Superior temporal gyrus (tissue), 1 donor: ENCODE results near the gene DNHD1.
A peak's percentile ranks its signal among the peaks of the same experiment; 100 is the strongest.

Source experiments
- DNase-seq: peaks from one replicate; pipeline ENCODE4 v3.0.0-alpha.2; 2016; ENCODE audit errors: extremely low spot score

Gene DNHD1

GRCh38 chr11:6530848-6531247 is 33.8 kb downstream of the DNHD1 start:
- no peak for DNase-seq

- DNase-seq = peak; percentile 91
These were observed 34.2 kb downstream of the DNHD1 start for GRCh38 chr11:6531267-6531752.

DNA sequence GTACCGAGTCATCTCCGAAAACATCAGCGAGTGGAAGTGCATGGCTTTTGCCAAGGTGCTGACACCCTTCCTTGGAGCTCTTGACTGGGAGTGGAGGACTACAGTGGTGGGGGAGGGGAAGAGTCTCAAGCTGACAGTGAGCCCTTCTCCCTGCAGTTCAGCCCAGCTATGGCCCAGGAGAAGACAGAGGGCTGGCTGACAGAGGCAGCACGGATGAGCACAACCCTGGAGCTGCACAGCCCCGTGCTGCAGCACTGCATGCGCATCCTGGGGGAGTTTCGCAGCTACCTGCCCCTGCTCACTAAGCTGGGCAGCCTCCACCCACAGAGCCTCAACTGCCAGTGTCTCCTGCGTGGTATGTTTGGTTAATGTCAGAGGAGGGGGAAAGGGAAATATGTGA is 41.4 kb downstream of the DNHD1 start:
- DNase-seq = no peak

DNA sequence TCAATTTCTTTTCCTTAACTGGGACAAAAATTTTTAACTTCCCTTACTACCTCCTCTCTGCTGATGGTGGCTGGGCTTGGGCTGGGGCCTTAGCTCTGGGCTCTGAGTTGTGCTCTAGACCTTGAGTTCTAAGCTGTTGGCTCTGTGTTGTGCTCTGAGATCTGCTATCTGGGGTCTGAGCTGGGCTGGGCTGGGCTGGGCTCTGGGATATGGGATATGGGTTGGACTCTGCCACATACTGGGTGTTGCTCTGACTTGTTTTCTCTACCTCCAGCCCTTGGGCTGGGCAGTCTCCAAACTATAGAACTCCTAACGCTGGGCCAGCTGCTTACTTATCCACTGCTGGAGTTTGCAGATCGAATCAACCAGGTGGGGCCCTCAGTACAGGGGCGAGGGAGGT is 41.9 kb downstream of the DNHD1 start:
- DNase-seq = no peak

DNA sequence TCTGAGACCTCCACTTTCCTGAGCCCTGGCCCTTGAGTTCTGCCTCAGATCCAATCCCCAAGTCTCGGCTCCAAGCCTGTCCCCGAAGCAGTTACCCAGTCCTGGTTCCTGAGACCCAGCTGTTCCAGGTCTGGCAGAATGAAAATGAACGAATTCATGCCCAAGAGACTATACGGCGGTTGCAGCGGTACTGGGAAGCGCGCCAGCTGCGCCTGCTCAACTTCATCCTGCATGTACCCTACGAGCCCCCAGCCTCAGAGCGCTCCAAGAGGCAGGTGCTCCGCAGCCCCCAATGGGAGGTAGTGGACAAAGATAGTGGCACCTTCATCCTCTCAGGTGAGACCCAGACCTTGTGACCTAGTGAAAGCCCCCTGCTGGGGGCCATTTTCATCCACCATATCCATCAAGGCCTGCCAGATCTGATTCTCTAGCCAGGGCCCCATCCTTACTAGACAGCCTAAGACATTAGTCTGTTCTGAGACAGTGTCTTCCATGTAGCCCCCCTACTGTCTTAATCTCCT is 42.7 kb downstream of the DNHD1 start:
- no peak for DNase-seq

DNA sequence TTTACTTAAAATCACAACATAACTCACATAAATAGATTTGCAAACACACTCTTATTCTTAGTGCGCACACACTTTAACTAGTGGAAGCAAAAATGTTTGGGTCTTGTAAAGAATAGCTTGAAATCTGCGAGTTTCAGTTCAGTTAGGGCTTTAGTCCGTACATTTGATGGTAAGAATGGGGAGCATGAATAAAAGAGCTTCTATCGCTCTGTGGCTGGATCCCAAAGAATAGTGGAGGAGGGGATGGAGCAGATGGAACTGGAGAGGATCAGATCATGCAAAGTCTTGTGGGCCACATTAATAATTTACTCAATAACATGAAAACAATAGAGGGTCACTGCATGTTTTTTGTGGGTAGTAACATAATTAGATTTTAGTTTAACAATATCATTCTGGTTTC is 44.3 kb downstream of the DNHD1 start:
- DNase-seq = peak; percentile 73

- DNase-seq = no peak
These were observed 45.6 kb downstream of the DNHD1 start for GRCh38 chr11:6542727-6543126.

- no peak for DNase-seq
These were observed 48.1 kb downstream of the DNHD1 start for GRCh38 chr11:6544921-6545850.

- peak; percentile 39 for DNase-seq
These were observed 49.0 kb downstream of the DNHD1 start for GRCh38 chr11:6545917-6546605.

DNA sequence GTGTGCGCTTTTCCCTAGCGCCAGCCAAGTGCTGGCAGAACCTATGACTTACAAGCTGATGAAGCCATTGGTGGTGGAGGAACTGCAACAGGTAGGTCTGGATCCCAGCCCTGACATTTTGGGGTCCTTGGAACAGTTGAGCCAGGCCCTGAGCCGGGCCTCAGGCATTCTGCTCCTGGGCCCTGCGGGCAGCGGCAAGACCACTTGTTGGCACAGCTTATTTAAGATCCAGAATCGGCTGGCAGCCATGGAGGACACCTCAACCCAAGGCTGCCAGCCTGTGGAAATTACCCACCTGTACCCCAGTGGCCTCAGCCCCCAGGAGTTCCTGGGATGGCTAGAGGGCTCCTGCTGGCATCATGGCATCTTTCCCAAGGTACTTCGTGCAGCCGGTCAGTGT is 49.7 kb downstream of the DNHD1 start:
- no peak for DNase-seq

- no peak for DNase-seq
These were observed 50.1 kb downstream of the DNHD1 start for GRCh38 chr11:6547177-6547576.

DNA sequence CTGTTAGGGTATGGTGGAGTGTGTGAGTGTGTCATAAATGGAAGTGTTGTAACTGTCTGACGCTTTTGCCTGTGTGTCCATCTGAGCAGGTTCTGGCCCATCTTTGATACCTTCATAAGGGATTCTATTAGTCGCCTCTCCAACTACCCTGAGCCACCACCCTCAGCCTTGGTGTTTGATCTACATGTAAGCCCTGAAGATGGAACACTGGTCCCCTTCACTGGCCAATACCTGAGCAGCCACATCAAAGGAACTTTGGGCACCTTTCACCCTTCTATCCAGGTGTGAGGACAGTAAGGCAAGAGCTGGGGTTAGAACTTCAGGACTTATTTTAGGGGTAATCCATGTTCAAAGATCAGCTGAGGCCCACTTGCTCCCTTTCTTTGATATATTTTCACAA is 51.0 kb downstream of the DNHD1 start:
- DNase-seq = no peak

- DNase-seq = no peak
These were observed 51.6 kb downstream of the DNHD1 start for GRCh38 chr11:6548641-6549040.

GRCh38 chr11:6553634-6554033 is 56.6 kb downstream of the DNHD1 start:
- no peak for DNase-seq

GRCh38 chr11:6554828-6555706 is 58.0 kb downstream of the DNHD1 start:
- DNase-seq = no peak

GRCh38 chr11:6556139-6556949 is 59.3 kb downstream of the DNHD1 start:
- no peak for DNase-seq

DNA sequence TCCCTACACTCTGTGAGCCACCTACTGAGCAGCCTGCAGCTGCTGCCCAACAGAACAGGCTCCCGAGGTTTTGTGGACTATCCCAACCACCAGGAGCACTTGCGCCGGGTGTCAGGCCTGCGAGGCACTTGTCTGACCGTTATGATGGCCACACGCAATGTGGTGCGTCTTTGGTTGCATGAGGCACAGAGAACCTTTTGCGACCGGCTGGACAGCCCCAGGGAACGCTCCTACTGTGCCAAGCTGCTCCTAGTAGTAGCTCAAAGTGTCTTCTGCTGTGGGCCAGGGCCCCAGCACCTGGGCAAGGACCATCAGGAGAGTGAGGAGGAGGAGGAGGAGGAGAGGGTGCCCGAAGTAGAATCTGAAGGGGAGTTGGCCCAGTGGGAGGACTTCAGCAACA is 60.0 kb downstream of the DNHD1 start:
- no peak for DNase-seq

GRCh38 chr11:6557761-6558674 is 60.9 kb downstream of the DNHD1 start:
- no peak for DNase-seq

DNA sequence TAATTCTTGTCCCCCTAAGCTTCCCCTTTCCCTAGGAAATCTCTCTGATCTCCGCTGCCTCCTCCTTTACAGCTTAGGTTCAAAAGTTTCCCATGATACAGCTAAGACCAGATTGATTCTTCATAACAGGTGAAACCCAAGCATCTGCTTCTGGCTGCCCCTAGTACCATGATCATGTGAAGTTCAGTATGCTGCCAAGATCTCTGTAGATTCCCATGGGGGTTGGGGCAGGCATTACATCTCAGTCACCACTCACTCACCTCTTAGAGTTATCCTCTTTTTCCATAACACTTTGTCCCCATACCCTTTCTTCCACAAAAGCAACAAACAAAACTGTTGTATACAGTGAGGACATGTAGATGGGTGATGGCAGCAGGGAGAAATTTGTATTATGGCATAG is 62.3 kb downstream of the DNHD1 start:
- no peak for DNase-seq

GRCh38 chr11:6561288-6561687 is 64.2 kb downstream of the DNHD1 start:
- no peak for DNase-seq
